Measurements from ENCODE around the gene CDC5L.
"Not testable (repeated sequence)": the region's sequence is repeated elsewhere in the genome, so short reads cannot be mapped to it uniquely, and the experiment has no call there.

CDC5L gene

DNA sequence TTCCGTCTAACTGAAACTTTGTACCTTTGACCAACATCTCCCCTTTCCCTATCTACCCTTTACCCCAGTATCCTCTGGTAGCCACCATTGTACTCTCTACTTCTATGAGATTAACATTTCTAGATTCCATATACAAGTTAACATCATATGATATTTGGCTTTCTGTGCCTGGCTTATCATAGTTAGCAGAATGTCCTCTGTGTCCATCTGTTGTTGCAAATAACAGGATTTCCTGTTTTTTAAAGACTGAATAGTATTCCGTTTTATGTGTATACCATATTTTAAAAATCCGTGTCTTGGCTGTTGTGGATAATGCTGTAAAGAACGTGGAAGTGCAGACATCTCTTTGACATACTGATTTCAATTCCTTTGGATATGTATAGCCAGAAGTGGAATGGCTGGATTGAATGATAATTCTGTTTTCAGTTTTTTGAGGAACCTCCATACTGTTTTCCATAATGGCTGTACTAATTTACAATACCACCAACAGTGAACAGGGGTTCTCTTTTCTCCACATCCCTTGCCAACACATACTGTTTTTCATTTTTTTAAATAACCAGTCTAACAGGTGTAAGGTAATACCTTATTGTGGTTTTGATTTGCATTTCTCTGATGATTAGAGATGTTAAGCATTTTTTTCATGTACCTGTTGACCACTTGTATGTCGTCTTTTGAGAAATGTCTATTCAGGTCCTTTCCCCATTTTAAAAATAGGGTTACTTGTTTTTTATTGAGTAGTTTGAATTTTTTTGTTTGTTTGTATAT is 53.8 kb downstream of the CDC5L start:
- DNase-seq (ENCODE audit: low read depth), result no peak
- H3K4me3 ChIP-seq (ENCODE audit: low read length), result no peak overlapping the region
- TF ChIP-seq, protein P1, sequence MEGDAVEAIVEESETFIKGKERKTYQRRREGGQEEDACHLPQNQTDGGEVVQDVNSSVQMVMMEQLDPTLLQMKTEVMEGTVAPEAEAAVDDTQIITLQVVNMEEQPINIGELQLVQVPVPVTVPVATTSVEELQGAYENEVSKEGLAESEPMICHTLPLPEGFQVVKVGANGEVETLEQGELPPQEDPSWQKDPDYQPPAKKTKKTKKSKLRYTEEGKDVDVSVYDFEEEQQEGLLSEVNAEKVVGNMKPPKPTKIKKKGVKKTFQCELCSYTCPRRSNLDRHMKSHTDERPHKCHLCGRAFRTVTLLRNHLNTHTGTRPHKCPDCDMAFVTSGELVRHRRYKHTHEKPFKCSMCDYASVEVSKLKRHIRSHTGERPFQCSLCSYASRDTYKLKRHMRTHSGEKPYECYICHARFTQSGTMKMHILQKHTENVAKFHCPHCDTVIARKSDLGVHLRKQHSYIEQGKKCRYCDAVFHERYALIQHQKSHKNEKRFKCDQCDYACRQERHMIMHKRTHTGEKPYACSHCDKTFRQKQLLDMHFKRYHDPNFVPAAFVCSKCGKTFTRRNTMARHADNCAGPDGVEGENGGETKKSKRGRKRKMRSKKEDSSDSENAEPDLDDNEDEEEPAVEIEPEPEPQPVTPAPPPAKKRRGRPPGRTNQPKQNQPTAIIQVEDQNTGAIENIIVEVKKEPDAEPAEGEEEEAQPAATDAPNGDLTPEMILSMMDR (conservative IDR thresholded peaks at IDR 0.05; ENCODE audit: low read depth, low read length), result no peak

DNA sequence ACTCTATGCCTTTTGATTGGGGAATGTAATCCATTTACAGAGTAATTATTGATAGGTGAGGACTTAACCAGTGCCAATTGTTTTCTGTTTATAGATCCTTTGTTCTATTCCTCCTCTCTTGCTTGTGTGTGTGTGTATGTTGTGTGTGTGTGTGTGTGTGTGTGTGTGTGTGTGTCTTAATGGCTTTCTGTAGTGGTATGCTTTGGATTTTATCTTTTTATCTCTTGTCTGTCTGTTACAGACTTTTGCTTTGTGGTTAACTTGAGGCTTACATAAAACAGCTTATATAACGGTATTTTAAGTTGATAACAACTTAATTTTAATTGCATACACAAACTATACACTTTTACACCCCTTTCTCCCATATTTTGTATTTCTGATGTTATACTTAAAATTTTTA is 54.7 kb downstream of the CDC5L start:
- TF ChIP-seq, protein P1 (conservative IDR thresholded peaks at IDR 0.05; ENCODE audit: low read depth, low read length), result no peak
- no peak overlapping the region for H3K4me3 ChIP-seq (ENCODE audit: low read length)
- no peak for DNase-seq (ENCODE audit: low read depth)

DNA sequence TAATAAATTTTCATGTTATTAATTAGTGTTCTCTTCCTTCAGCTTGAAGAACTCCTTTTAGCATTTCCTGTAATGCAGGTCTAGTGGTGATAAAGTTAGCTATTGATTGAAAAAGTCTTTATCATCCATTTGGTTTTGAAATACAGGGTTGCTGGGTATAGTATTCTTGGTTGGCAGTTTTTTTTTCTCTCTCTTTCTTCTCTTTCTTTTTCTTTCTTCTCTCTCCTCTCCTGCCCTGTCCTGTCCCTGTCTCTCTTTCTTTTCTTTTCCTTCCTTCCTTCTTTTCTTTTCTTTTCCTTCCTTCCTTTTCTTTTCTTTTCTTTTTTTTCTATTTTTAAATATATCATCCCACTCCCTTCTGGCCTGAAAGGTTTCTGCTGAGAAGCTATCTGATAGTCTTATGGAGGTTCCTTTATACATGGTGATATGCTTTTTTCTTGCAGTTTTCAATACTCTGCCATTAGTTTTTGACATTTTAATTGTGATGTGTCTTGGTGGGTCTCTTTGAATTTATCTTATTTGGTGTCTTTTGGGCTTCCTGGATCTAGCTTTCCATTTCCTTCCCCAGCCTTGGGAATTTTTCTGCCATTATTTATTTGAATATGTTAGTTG is 55.4 kb downstream of the CDC5L start:
- H3K4me3 ChIP-seq (ENCODE audit: low read length), result no peak overlapping the region
- TF ChIP-seq, protein P1 (conservative IDR thresholded peaks at IDR 0.05; ENCODE audit: low read depth, low read length), result no peak

DNA sequence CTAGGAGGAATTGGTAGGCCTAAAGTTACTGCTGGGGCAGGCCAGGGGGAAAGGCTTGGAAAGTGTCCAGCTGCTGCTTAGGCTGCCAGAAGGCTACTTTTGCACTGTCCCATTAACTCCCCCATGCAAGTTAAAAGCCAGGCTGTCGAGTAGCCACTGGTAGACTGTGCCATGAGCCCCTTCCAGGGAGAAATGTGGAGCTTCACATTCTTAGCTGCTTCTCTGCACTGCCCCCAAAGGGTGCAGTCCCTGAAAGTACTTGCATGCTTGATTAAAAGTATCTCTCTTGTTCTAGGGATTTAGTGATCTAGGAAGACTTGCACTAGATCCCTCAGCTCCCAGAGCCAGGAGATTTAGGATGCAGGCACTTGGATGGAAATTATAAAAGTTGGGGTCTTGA is 57.3 kb downstream of the CDC5L start:
- H3K4me3 ChIP-seq (ENCODE audit: low read length), result no peak overlapping the region
- TF ChIP-seq, protein P1 (conservative IDR thresholded peaks at IDR 0.05; ENCODE audit: low read depth, low read length), result peak; percentile 12
- no peak for DNase-seq (ENCODE audit: low read depth)

More for the DNA sequence above, 55.4 kb downstream of the CDC5L start:
- no peak for DNase-seq (ENCODE audit: low read depth)

DNA sequence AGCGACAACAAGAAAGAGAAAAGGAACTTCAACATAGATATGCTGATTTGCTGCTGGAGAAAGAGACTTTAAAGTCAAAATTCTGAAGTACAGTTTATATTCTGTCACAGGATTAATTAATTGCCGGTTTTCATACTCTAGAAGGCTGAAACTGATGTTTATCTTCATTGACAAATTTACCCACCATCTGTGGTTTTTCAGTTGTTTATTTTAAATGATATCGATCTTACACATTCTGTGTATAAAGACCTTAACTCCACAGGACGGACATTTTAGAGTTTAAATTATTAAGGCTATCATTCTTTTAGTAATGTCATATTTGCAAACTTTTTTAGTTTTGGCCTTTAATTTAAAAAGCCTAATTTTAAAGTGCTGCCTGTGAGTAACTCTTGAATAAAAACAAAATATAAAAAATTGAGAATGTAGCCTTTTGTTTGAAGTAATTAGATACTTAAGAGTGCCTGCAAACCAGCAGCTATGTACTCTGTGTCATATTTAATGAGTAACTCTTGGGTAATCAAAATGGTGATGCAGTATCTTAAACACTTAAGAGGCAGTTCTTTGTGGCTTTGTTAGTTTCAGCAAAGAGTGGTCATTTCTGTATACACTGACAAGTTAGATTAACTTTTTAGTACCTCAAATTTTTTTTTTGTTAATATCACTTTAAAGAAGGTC is 59.3 kb downstream of the CDC5L start:
- no peak overlapping the region for H3K4me3 ChIP-seq (ENCODE audit: low read length)
- TF ChIP-seq, protein P1 (conservative IDR thresholded peaks at IDR 0.05; ENCODE audit: low read depth, low read length), result no peak
- DNase-seq (ENCODE audit: low read depth), result no peak

DNA sequence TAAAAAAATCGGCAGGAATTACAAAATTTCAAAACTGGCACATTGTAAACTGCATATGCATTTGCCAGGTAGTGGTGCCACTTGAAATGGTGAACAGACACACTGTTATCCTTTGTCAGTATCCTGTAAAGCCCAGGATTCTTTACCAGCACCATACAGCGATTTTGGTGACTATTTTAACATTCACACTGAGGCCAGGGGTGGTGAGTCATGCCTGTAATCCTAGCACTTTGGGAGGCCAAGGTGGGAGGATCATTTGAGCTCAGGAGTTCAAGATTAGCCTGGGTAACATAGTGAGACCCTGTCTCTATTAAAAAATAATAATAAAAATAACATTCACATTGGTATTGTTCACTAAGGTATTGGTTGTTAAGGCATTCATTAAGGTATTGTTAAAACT is 61.7 kb downstream of the CDC5L start:
- not testable (repeated sequence) for H3K4me3 ChIP-seq (ENCODE audit: low read length); DNase-seq (ENCODE audit: low read depth)

DNA sequence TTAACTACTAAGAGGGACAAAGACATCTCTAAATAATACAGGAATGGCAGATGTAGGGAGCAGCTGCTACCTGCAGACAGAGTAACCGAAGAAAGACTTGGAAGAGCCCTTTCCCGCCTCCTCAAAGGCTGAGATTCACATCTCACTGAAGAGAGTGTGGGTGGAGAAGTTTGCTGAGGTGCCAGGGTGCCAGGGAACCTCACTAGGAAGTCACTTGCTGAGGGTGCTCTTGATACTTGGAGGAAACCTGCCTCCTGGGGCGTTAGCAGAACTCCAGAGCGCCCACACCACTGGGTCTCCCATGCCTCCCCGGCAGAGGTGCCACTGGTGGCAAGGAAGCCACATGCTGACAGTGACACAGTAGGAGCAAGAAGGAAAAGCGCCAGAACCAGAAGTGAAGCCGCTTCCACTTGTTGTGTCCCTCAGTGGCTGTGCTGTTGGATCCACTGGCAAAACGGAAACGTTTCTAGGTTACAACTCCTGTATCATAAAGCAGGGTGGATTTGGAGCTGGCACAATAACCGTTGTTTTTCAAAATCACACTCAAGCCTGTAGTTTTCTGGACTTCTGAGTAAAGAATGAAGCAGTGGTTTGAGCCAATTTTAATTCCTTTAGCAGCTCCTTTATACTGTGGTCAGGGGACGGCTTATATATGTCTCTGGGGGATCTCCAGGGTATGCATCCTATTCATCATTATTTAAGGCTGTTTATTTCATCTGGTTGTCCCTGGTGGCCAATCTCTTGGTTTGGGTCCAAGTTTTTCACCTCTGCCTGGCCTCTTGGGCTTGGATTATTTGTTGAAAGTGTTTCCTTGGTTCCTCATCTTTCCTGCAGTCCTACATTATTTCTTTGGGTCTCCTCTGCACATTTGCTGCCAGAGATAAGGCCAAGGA is 64.5 kb downstream of the CDC5L start:
- TF ChIP-seq, protein P1 (conservative IDR thresholded peaks at IDR 0.05; ENCODE audit: low read depth, low read length), result no peak
- H3K4me3 ChIP-seq (ENCODE audit: low read length), result no peak overlapping the region
- DNase-seq (ENCODE audit: low read depth), result no peak

All from retinal pigment epithelial cell (primary cell).